ENCODE results near the gene PLGLB2.
"Not testable (repeated sequence)": the region's sequence is repeated elsewhere in the genome, so short reads cannot be mapped to it uniquely, and the experiment has no call there.

GRCh38 chr2:87727940-87728599 lies 19.8 kb upstream of the PLGLB2 start:
- not testable (repeated sequence) for TF ChIP-seq CTCF (IDR thresholded peaks at IDR 0.05); ZSCAN18 (CRISPR knock-in tag; IDR thresholded peaks at IDR 0.05); NFYB (CRISPR knock-in tag; conservative IDR thresholded peaks at IDR 0.05; ENCODE audit: low read depth); ZNF121 (CRISPR knock-in tag; IDR thresholded peaks at IDR 0.05); ZNF317 (CRISPR knock-in tag; IDR thresholded peaks at IDR 0.05; ENCODE audit: borderline replicate concordance, low read depth); ZNF263 (CRISPR knock-in tag; IDR thresholded peaks at IDR 0.05; ENCODE audit: low read depth); ATF6 (CRISPR knock-in tag; IDR thresholded peaks at IDR 0.05)
- TF ChIP-seq, protein P1, sequence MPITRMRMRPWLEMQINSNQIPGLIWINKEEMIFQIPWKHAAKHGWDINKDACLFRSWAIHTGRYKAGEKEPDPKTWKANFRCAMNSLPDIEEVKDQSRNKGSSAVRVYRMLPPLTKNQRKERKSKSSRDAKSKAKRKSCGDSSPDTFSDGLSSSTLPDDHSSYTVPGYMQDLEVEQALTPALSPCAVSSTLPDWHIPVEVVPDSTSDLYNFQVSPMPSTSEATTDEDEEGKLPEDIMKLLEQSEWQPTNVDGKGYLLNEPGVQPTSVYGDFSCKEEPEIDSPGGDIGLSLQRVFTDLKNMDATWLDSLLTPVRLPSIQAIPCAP (CRISPR knock-in tag; IDR thresholded peaks at IDR 0.05), result not testable (repeated sequence)
- TF ChIP-seq, protein P2, sequence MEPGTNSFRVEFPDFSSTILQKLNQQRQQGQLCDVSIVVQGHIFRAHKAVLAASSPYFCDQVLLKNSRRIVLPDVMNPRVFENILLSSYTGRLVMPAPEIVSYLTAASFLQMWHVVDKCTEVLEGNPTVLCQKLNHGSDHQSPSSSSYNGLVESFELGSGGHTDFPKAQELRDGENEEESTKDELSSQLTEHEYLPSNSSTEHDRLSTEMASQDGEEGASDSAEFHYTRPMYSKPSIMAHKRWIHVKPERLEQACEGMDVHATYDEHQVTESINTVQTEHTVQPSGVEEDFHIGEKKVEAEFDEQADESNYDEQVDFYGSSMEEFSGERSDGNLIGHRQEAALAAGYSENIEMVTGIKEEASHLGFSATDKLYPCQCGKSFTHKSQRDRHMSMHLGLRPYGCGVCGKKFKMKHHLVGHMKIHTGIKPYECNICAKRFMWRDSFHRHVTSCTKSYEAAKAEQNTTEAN (CRISPR knock-in tag; IDR thresholded peaks at IDR 0.05), result not testable (repeated sequence)
- TF ChIP-seq, protein P3, sequence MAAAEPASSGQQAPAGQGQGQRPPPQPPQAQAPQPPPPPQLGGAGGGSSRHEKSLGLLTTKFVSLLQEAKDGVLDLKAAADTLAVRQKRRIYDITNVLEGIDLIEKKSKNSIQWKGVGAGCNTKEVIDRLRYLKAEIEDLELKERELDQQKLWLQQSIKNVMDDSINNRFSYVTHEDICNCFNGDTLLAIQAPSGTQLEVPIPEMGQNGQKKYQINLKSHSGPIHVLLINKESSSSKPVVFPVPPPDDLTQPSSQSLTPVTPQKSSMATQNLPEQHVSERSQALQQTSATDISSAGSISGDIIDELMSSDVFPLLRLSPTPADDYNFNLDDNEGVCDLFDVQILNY (CRISPR knock-in tag; IDR thresholded peaks at IDR 0.05), result not testable (repeated sequence)
